DOHH2 (cell line): ENCODE data around the gene ACLY.

Source experiments
- H3F3A ChIP-seq: fragments of 200-600 bp; sonication (generic), shearing (Covaris generic); 2 replicates; pipeline ENCODE4 v1.6.0; 2016; ENCODE audit warnings: antibody characterized with exemption, mild to moderate bottlenecking; ENCODE audit not compliant: control insufficient read depth, insufficient read depth
- H3K27ac ChIP-seq: fragments of 200-600 bp; sonication (generic); 2 replicates; pipeline ENCODE4 v1.5.1; 2014; ENCODE audit warnings: low read depth, mild to moderate bottlenecking, low read length, moderate library complexity
- H3K27me3 ChIP-seq: fragments of 200-600 bp; sonication (generic); 2 replicates; pipeline ENCODE4 v1.6.1; 2014; ENCODE audit warnings: mild to moderate bottlenecking, low read length, mixed read lengths; ENCODE audit not compliant: control insufficient read depth
- H3K36me3 ChIP-seq: fragments of 200-600 bp; sonication (generic); 2 replicates; pipeline ENCODE4 v1.6.1; 2014; ENCODE audit warnings: mild to moderate bottlenecking, low read length, moderate library complexity, mixed read lengths; ENCODE audit not compliant: control insufficient read depth
- H3K4me1 ChIP-seq: fragments of 200-600 bp; sonication (generic); 2 replicates; pipeline ENCODE4 v1.6.1; 2014; ENCODE audit warnings: mild to moderate bottlenecking, low read length, mixed read lengths; ENCODE audit not compliant: control insufficient read depth
- H3K4me2 ChIP-seq: fragments of 200-600 bp; sonication (generic); 2 replicates; pipeline ENCODE4 v1.6.0; 2014; ENCODE audit warnings: mild to moderate bottlenecking, low read length, moderate library complexity
- H3K4me3 ChIP-seq: fragments of 200-600 bp; sonication (generic); 2 replicates; pipeline ENCODE4 v1.5.1; 2014; ENCODE audit warnings: mild to moderate bottlenecking, low read length, mixed read lengths
- H3K79me2 ChIP-seq: fragments of 200-600 bp; sonication (generic); 2 replicates; pipeline ENCODE4 v1.6.1; 2014; ENCODE audit warnings: mild to moderate bottlenecking, low read length, mixed read lengths; ENCODE audit not compliant: control insufficient read depth
- H3K9me2 ChIP-seq: fragments of 200-600 bp; sonication (generic); replicated peaks from 2 replicates; pipeline ENCODE4 v1.6.1; 2014; ENCODE audit warnings: mild to moderate bottlenecking, low read length, mixed read lengths; ENCODE audit not compliant: control insufficient read depth
- H3K9me3 ChIP-seq: fragments of 200-600 bp; sonication (generic); 2 replicates; pipeline ENCODE4 v1.6.1; 2014; ENCODE audit warnings: antibody characterized with exemption, low read length, mixed read lengths; ENCODE audit not compliant: control insufficient read depth, insufficient read depth
- H4K20me1 ChIP-seq: fragments of 200-600 bp; sonication (generic); 2 replicates; pipeline ENCODE4 v1.6.0; 2014; ENCODE audit warnings: low read depth, mild to moderate bottlenecking, antibody characterized with exemption, low read length, moderate library complexity; ENCODE audit not compliant: control insufficient read depth, insufficient read depth
- CTCF ChIP-seq: fragments of 200-600 bp; sonication (generic); IDR thresholded peaks from one replicate; pipeline ENCODE4 v1.5.1; 2014; ENCODE audit warnings: antibody characterized with exemption, mild to moderate bottlenecking, low read depth, low read length; ENCODE audit not compliant: poor library complexity, severe bottlenecking
- EZH2phosphoT487 ChIP-seq: fragments of 200-600 bp; sonication (generic); IDR thresholded peaks from 2 replicates; pipeline ENCODE4 v1.6.1; 2017; ENCODE audit warnings: borderline replicate concordance, mild to moderate bottlenecking, antibody characterized with exemption, low read length, moderate library complexity, mixed read lengths

Gene ACLY

DNA sequence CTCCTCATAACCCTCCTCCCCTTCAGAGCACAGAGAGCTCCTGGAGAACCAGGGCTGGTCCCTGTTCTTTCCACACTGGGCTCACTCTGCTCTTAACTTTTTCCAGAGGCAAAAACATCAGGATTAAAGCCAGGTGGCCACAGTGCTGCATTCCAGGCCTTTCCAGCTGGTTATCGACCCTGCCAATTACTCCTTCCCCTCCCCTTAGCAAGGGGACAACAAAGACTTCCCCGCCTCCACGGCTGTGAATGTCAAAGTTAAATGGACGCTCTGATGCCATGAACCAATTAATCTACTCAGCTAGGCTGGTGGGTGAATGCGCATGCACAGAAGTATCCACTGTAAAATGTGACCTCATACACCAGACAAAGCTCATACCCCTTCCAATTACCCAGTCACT, 23.1 kb downstream of the ACLY start:
- Histone ChIP-seq H3K4me3 (no peak overlapping the region), H3K27me3 (no peaks in the 10 kb centered on the region), H3K4me1 (no peaks in the 10 kb centered on the region), H3F3A (no peaks in the 10 kb centered on the region), H3K36me3 (peaks cover 89% of the 10 kb centered on the region), H3K9me3 (no peaks in the 10 kb centered on the region), H4K20me1 (no peaks in the 10 kb centered on the region), H3K79me2 (no peaks in the 10 kb centered on the region), H3K9me2 (no peaks in the 10 kb centered on the region), H3K27ac (no peak overlapping the region), H3K4me2 (no peak overlapping the region)
- TF ChIP-seq EZH2phosphoT487: no peak
- no peak for TF ChIP-seq CTCF

DNA sequence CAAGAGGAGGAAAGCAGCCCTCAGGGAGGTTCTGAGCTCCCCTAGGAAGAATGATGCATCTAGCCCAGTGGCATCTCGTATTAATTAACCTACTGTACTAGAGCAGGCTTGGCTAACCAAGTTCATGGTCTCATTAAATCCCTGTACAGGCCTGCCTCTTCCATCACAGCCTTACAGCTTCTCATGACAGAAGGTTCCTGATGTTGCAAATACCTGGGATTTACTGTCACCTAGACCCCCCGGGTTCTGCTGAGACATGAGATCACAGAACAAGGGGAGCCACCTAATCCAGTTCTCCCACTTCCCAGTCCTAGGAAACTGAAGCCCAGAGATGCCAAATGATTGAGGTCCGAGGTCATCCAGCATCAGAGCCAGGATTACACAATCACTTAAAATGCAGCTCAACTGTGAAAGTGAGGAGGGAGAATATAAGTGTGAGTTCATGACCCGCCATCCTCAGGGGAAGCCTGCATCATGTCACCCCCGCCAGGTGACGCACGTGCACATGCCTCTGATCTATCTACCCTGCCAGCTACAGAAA, 23.9 kb downstream of the ACLY start:
- Histone ChIP-seq H4K20me1 (no peaks in the 10 kb centered on the region), H3K27ac (no peak overlapping the region), H3K9me2 (no peaks in the 10 kb centered on the region), H3K4me2 (no peak overlapping the region), H3K27me3 (no peaks in the 10 kb centered on the region), H3K9me3 (no peaks in the 10 kb centered on the region), H3K4me3 (no peak overlapping the region), H3K79me2 (no peaks in the 10 kb centered on the region), H3K4me1 (no peaks in the 10 kb centered on the region), H3F3A (no peaks in the 10 kb centered on the region), H3K36me3 (peaks cover 89% of the 10 kb centered on the region)
- TF ChIP-seq EZH2phosphoT487 (no peak), CTCF (no peak)

- Histone ChIP-seq H3K4me2 (no peak overlapping the region), H3F3A (no peaks in the 10 kb centered on the region), H3K27me3 (no peaks in the 10 kb centered on the region), H3K4me1 (no peaks in the 10 kb centered on the region), H3K4me3 (no peak overlapping the region), H3K9me3 (no peaks in the 10 kb centered on the region), H3K79me2 (no peaks in the 10 kb centered on the region; the same call in 1 of the 2 replicates), H4K20me1 (no peaks in the 10 kb centered on the region), H3K9me2 (no peaks in the 10 kb centered on the region), H3K36me3 (peaks cover 87% of the 10 kb centered on the region), H3K27ac (no peak overlapping the region)
- TF ChIP-seq EZH2phosphoT487 (no peak), CTCF (no peak)
These were observed 25.4 kb downstream of the ACLY start for GRCh38 chr17:41893384-41893783.
